HUES64 (cell line): ENCODE results near the gene GPR160.

Experiments
- H3K27ac ChIP-seq: 2 replicates; pipeline ENCODE4 v1.7.0; 2013; ENCODE audit warnings: low read depth, low read length, inconsistent platforms
- H3K27me3 ChIP-seq: 2 replicates; pipeline ENCODE4 v1.6.1; 2013; ENCODE audit warnings: mild to moderate bottlenecking, low read length; ENCODE audit not compliant: insufficient read depth
- H3K36me3 ChIP-seq: 2 replicates; pipeline ENCODE4 v1.6.1; 2013; ENCODE audit warnings: mild to moderate bottlenecking, low read length; ENCODE audit not compliant: insufficient read depth
- H3K4me1 ChIP-seq: 2 replicates; pipeline ENCODE4 v1.6.1; 2013; ENCODE audit warnings: mild to moderate bottlenecking, low read length, moderate library complexity; ENCODE audit not compliant: insufficient read depth
- H3K4me3 ChIP-seq: 2 replicates; pipeline ENCODE4 v1.5.1; 2013; ENCODE audit warnings: mild to moderate bottlenecking, low read length, moderate library complexity
- H3K9ac ChIP-seq: 2 replicates; pipeline ENCODE4 v1.6.1; 2013; ENCODE audit warnings: mild to moderate bottlenecking, low read depth, low read length
- H3K9me3 ChIP-seq: 2 replicates; pipeline ENCODE4 v1.6.1; 2013; ENCODE audit warnings: low read depth, low read length; ENCODE audit not compliant: insufficient read depth
- WGBS: fragments of 150-250, 120-280 bp; methylation state at CpG from one replicate; pipeline ENCODE4 v1.1.7; 2013; ENCODE audit warnings: missing lambda C conversion rate; 5-methylcytosine and 5-hydroxymethylcytosine counted together

Gene GPR160

GRCh38 chr3:170075441-170076091, 37.8 kb downstream of the GPR160 start:
- Histone ChIP-seq H3K9me3 (no peaks in the 10 kb centered on the region), H3K4me1 (0 out of 2 replicates have a peak, but pooled peaks cover 2% of the 10 kb centered on the region), H3K4me3 (no peak overlapping the region), H3K27ac (no peak overlapping the region), H3K27me3 (no peaks in the 10 kb centered on the region), H3K9ac (no peak overlapping the region), H3K36me3 (no peaks in the 10 kb centered on the region)
- 61% methylated on average over 3 of the region's 4 CpGs for WGBS

DNA sequence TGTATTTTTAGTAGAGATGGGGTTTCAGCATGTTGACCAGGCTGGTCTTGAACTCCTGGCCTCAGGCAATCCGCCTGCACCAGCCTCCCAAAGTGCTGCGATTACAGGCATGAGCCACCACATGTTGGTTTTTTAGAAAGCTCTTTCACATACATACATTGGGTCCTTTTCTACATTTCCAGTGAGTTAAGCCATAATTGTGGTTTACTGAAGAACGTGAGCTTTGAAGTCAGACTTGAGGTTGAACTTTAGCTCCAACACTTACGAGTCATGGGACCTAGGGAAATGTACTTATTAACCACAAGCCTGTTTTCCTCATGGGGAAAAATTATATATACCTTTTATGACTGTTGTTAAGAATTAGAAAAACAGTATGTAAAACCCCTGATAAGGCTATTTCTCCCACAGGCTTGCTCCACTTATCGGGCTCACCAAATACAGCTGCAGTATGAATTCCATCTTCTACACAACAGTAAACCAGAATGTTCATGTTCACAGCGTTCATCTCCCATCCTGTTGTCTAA, 39.0 kb downstream of the GPR160 start:
- Histone ChIP-seq H3K36me3 (peaks cover 1% of the 10 kb centered on the region; the same call in 1 of the 2 replicates), H3K27ac (no peak overlapping the region), H3K4me3 (no peak overlapping the region), H3K9me3 (no peaks in the 10 kb centered on the region), H3K27me3 (no peaks in the 10 kb centered on the region), H3K4me1 (0 out of 2 replicates have a peak, but pooled peaks cover 2% of the 10 kb centered on the region), H3K9ac (no peak overlapping the region; the same call in 1 of the 2 replicates)
- WGBS, result 88% methylated on average over 6 of the region's 6 CpGs

DNA sequence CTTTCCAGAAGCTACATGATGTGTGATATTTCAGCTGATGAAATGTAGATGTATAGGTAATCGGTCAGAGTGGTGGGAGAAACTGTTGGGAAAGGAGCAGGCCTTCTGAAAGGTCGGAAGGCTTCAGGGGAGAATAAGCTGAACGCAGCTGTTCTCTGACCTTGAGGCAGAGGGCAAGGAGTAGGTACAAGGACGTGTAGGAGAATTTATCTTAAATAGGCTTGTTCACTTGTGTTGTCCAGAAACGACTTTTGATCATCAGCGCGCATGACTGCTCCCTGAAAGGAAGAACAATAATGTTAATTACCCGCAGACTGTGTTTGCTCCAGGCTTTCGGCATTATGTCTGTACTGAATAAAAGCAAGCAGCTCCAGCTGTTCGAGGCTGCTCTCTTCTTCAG, 39.6 kb downstream of the GPR160 start:
- Histone ChIP-seq H3K9ac (no peak overlapping the region; the same call in 1 of the 2 replicates), H3K36me3 (peaks cover 2% of the 10 kb centered on the region; the same call in 1 of the 2 replicates)
- 93% methylated on average over 10 of the region's 10 CpGs for WGBS

GRCh38 chr3:170078620-170079281, 41.0 kb downstream of the GPR160 start:
- H3K4me3 ChIP-seq, result no peak overlapping the region
- H3K36me3 ChIP-seq, result peaks cover 2% of the 10 kb centered on the region; the same call in 1 of the 2 replicates
- no peak overlapping the region for H3K9ac ChIP-seq
- H3K4me1 ChIP-seq, result 0 out of 2 replicates have a peak, but pooled peaks cover 2% of the 10 kb centered on the region
- H3K27ac ChIP-seq, result no peak overlapping the region
- 90% methylated on average over 13 of the region's 13 CpGs for WGBS
- no peaks in the 10 kb centered on the region for H3K27me3 ChIP-seq
- no peaks in the 10 kb centered on the region for H3K9me3 ChIP-seq

More for the DNA sequence above, 39.6 kb downstream of the GPR160 start:
- Histone ChIP-seq H3K4me3 (no peak overlapping the region), H3K27ac (no peak overlapping the region), H3K4me1 (0 out of 2 replicates have a peak, but pooled peaks cover 2% of the 10 kb centered on the region), H3K9me3 (no peaks in the 10 kb centered on the region), H3K27me3 (no peaks in the 10 kb centered on the region)

- 0 out of 2 replicates have a peak, but pooled peaks cover 2% of the 10 kb centered on the region for H3K4me1 ChIP-seq
- 90% methylated on average over 2 of the region's 2 CpGs for WGBS
- peaks cover 8% of the 10 kb centered on the region; the same call in 1 of the 2 replicates for H3K36me3 ChIP-seq
- no peaks in the 10 kb centered on the region for H3K9me3 ChIP-seq
- H3K27me3 ChIP-seq, result no peaks in the 10 kb centered on the region
- no peak overlapping the region for H3K9ac ChIP-seq
- H3K27ac ChIP-seq, result no peak overlapping the region
- H3K4me3 ChIP-seq, result no peak overlapping the region
These were observed 41.9 kb downstream of the GPR160 start for GRCh38 chr3:170079536-170080165.

GRCh38 chr3:170080605-170081004, 42.8 kb downstream of the GPR160 start:
- Histone ChIP-seq H3K9me3 (no peaks in the 10 kb centered on the region), H3K36me3 (peaks cover 17% of the 10 kb centered on the region), H3K4me3 (no peak overlapping the region), H3K27me3 (no peaks in the 10 kb centered on the region), H3K4me1 (0 out of 2 replicates have a peak, but pooled peaks cover 2% of the 10 kb centered on the region), H3K9ac (no peak overlapping the region), H3K27ac (no peak overlapping the region)
- WGBS, result 91% methylated on average over 3 of the region's 4 CpGs

DNA sequence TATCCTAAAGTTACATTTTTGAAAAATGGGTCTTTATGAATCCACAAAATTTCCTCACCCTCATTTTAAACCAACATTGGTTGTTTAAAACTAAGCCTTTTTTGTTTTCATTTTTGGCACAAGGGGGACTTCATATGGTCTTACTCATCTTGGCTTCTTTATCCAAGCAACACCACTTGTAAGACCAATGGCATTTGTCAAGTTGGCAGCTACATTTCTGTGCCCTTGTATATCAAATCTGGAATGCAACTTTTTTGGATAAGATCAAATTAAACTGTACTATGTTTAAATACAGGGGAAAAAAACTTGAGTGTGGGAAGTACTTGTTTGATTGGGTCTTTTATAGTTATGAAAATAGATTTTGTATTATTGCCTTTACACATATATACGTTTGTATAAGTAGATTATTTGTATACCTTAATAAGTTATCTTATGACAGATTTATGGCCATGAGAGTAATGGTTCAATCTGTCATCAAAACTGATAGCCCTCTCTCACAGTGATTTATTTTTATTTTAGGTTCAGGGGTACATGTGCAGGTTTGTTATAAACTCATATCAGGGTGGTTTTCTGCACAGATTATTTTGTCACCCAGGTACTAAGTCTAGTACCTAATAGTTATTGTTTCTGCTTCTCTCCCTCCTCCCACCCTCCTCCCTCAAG, 43.4 kb downstream of the GPR160 start:
- no peak overlapping the region for H3K9ac ChIP-seq
- H3K9me3 ChIP-seq, result no peaks in the 10 kb centered on the region
- no peak overlapping the region for H3K4me3 ChIP-seq
- WGBS, result no CpG with 5 or more reads among the region's 1 CpG
- no peaks in the 10 kb centered on the region for H3K27me3 ChIP-seq
- 0 out of 2 replicates have a peak, but pooled peaks cover 2% of the 10 kb centered on the region for H3K4me1 ChIP-seq
- H3K36me3 ChIP-seq, result peaks cover 23% of the 10 kb centered on the region
- no peak overlapping the region for H3K27ac ChIP-seq

DNA sequence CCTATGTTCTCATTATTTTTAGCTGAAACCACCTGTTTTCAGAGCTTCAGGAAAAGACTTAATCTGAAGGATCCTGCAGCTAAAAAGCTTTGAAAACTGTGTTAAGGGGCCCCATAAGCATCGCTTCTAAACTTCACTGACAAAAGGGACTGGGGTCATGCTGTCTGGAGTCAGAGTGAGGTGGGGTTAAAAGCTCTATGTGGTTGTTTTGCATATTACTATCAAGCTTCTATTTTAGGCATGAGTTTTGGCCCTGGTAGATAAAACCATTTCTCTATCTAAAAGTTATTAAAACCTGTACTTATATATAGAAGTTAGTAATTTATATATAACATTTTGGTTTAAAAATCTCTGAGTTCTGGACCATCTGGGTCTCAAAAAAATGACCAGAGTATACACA, 45.5 kb downstream of the GPR160 start:
- Histone ChIP-seq H3K9ac (no peak overlapping the region), H3K9me3 (no peaks in the 10 kb centered on the region), H3K4me1 (0 out of 2 replicates have a peak, but pooled peaks cover 2% of the 10 kb centered on the region), H3K27ac (no peak overlapping the region), H3K27me3 (no peaks in the 10 kb centered on the region), H3K4me3 (no peak overlapping the region), H3K36me3 (peaks cover 39% of the 10 kb centered on the region)
- WGBS, result 96% methylated on average over 1 of the region's 1 CpG

GRCh38 chr3:170085396-170085795, 47.6 kb downstream of the GPR160 start:
- H3K27me3 ChIP-seq, result no peaks in the 10 kb centered on the region
- 97% methylated on average over 6 of the region's 6 CpGs for WGBS
- H3K36me3 ChIP-seq, result peaks cover 50% of the 10 kb centered on the region
- H3K4me3 ChIP-seq, result no peak overlapping the region
- no peak overlapping the region for H3K9ac ChIP-seq
- no peak overlapping the region for H3K27ac ChIP-seq
- no peaks in the 10 kb centered on the region for H3K4me1 ChIP-seq
- H3K9me3 ChIP-seq, result no peaks in the 10 kb centered on the region

DNA sequence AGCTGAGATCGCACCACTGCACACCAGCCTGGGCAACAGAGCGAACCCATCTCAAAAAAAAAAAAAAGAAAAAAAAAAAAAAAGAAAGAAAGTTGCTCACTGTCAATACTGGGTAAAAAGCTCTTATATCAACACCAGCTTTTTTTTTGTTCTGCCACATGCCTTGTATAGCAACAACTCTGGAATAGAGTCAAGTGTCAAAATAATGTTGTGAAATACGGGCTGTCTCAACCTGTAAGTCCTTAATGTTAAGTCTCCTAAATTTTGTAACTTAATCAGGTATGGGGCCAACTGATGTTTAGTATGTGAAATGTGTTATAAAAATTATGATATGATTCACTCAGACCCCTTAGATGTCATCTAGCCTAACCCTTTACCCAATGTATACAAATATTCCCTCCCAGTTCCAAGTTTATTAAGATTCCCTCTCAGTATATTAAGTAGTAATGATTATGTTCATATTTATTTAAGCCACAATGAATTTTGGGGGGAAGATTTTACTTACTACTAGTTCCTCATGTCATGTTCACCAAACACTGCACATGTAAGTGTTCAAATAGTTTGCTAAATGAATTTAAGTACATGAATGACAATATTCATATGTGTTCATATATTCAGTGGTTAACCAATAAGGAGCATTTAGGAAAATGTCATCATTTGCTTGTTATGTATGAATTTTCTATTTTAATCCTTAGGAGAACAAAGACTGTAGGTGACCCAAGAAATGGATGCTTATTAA, 52.2 kb downstream of the GPR160 start:
- H3K27me3 ChIP-seq, result no peaks in the 10 kb centered on the region
- H3K9ac ChIP-seq, result no peak overlapping the region
- peaks cover 72% of the 10 kb centered on the region for H3K36me3 ChIP-seq
- no peak overlapping the region for H3K4me3 ChIP-seq
- no peak overlapping the region for H3K27ac ChIP-seq
- H3K4me1 ChIP-seq, result no peaks in the 10 kb centered on the region
- H3K9me3 ChIP-seq, result no peaks in the 10 kb centered on the region
- WGBS, result 100% methylated on average over 3 of the region's 3 CpGs
